Measurements from ENCODE around the gene SUSD6.

Gene SUSD6

GRCh38 chr14:69752773-69753172, 141.4 kb downstream of the SUSD6 start:
- no peak for FAIRE-seq

GRCh38 chr14:69753860-69754259, 142.5 kb downstream of the SUSD6 start:
- no peak for TF ChIP-seq CTCF (IDR thresholded peaks at IDR 0.05; ENCODE audit: insufficient read depth, missing control alignments)
- FAIRE-seq (no peak), DNase-seq (ENCODE audit: insufficient read length, low spot score) (no peak)

More at GRCh38 chr14:69752773-69753172, 141.4 kb downstream of the SUSD6 start:
- no peak for DNase-seq (ENCODE audit: insufficient read length, low spot score)
- no peak for TF ChIP-seq CTCF (IDR thresholded peaks at IDR 0.05; ENCODE audit: insufficient read depth, missing control alignments)

GRCh38 chr14:69754487-69754886, 143.1 kb downstream of the SUSD6 start:
- no peak for FAIRE-seq
- TF ChIP-seq CTCF (IDR thresholded peaks at IDR 0.05; ENCODE audit: insufficient read depth, missing control alignments): no peak

GRCh38 chr14:69755296-69755695, 143.9 kb downstream of the SUSD6 start:
- no peak for TF ChIP-seq CTCF (IDR thresholded peaks at IDR 0.05; ENCODE audit: insufficient read depth, missing control alignments)
- no peak for DNase-seq (ENCODE audit: insufficient read length, low spot score)
- FAIRE-seq: no peak

More at GRCh38 chr14:69754487-69754886, 143.1 kb downstream of the SUSD6 start:
- no peak for DNase-seq (ENCODE audit: insufficient read length, low spot score)

- TF ChIP-seq CTCF (IDR thresholded peaks at IDR 0.05; ENCODE audit: insufficient read depth, missing control alignments): no peak
- FAIRE-seq (no peak), DNase-seq (ENCODE audit: insufficient read length, low spot score) (no peak)
These were observed 144.4 kb downstream of the SUSD6 start for GRCh38 chr14:69755784-69756183.

- DNase-seq (ENCODE audit: insufficient read length, low spot score) (no peak), FAIRE-seq (no peak)
- no peak for TF ChIP-seq CTCF (IDR thresholded peaks at IDR 0.05; ENCODE audit: insufficient read depth, missing control alignments)
These were observed 144.9 kb downstream of the SUSD6 start for GRCh38 chr14:69756298-69756697.

GRCh38 chr14:69760810-69761209, 149.4 kb downstream of the SUSD6 start:
- FAIRE-seq (no peak), DNase-seq (ENCODE audit: insufficient read length, low spot score) (no peak)
- TF ChIP-seq CTCF (IDR thresholded peaks at IDR 0.05; ENCODE audit: insufficient read depth, missing control alignments): no peak
